Ovary (tissue), 3 donors: Measurements from ENCODE around the gene FMN1.

ENCODE experiments used
- POLR2A ChIP-seq: fragments of 450-650 bp; IDR thresholded peaks from one replicate; pipeline ENCODE4 v1.6.1; 2017; ENCODE audit warnings: antibody characterized with exemption, mild to moderate bottlenecking, moderate library complexity
- TF ChIP-seq, protein P1 (sequence below), 3 donors: fragments of 450-650 bp in 2 of 3; fragments of 200-600 bp in 1 of 3; IDR thresholded peaks; one replicate each; pipeline versions ENCODE4 v1.5.1 to v1.8.0; 2016 to 2022; ENCODE audit warnings: antibody characterized with exemption in 3 of 3, mild to moderate bottlenecking in 1 of 3
- donor health status: DM: no; HTN: no; CAD: no.

DNA sequence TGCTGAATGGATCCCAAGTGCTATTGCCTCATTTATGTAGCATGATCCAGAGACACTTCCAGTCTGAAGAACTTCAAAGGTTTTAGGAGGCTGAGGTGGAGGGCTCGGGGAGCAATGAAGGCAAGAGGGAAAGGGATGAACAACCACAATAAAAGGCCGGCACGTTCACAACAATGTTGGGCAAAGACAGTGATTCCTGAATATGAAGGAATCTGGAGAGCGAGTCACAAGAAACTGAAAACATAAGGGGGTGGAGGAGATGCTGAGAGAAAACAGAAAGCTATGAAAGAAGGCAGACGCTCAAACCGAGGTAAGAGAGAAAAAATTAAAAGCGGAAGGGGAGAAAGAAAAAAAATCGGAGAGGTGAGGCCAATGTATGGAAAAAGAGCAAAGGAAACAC is 356.6 kb downstream of the FMN1 start:
- TF ChIP-seq POLR2A: no peak
- TF ChIP-seq, protein P1, sequence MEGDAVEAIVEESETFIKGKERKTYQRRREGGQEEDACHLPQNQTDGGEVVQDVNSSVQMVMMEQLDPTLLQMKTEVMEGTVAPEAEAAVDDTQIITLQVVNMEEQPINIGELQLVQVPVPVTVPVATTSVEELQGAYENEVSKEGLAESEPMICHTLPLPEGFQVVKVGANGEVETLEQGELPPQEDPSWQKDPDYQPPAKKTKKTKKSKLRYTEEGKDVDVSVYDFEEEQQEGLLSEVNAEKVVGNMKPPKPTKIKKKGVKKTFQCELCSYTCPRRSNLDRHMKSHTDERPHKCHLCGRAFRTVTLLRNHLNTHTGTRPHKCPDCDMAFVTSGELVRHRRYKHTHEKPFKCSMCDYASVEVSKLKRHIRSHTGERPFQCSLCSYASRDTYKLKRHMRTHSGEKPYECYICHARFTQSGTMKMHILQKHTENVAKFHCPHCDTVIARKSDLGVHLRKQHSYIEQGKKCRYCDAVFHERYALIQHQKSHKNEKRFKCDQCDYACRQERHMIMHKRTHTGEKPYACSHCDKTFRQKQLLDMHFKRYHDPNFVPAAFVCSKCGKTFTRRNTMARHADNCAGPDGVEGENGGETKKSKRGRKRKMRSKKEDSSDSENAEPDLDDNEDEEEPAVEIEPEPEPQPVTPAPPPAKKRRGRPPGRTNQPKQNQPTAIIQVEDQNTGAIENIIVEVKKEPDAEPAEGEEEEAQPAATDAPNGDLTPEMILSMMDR (IDR thresholded peaks at IDR 0.05): no peak
